ENCODE data around the gene PDE3B.
"Not testable (repeated sequence)": the region's sequence is repeated elsewhere in the genome, so short reads cannot be mapped to it uniquely, and the experiment has no call there.

The PDE3B gene

GRCh38 chr11:14642453-14642852 is 1.2 kb upstream of the PDE3B start:
- FAIRE-seq: no peak

- FAIRE-seq: no peak
Observed at GRCh38 chr11:14642873-14643696, 519 bp upstream of the PDE3B start.

GRCh38 chr11:14644226-14645014 is 816 bp downstream of the PDE3B start:
- no peak for FAIRE-seq

GRCh38 chr11:14645015-14645912 is 1.7 kb downstream of the PDE3B start:
- FAIRE-seq: no peak

GRCh38 chr11:14645985-14646900 is 2.6 kb downstream of the PDE3B start:
- no peak for FAIRE-seq

GRCh38 chr11:14650064-14650463 is 6.5 kb downstream of the PDE3B start:
- FAIRE-seq: no peak

GRCh38 chr11:14653090-14653489 is 9.5 kb downstream of the PDE3B start:
- FAIRE-seq: no peak

- no peak for FAIRE-seq
Observed at GRCh38 chr11:14655435-14655834, 11.8 kb downstream of the PDE3B start.

- FAIRE-seq: no peak
Observed at GRCh38 chr11:14656536-14657457, 13.2 kb downstream of the PDE3B start.

GRCh38 chr11:14657841-14658240 is 14.2 kb downstream of the PDE3B start:
- FAIRE-seq: no peak

GRCh38 chr11:14664926-14665325 is 21.3 kb downstream of the PDE3B start:
- not testable (repeated sequence) for FAIRE-seq

- FAIRE-seq: not testable (repeated sequence)
Observed at GRCh38 chr11:14667329-14667728, 23.7 kb downstream of the PDE3B start.

GRCh38 chr11:14668731-14669301 is 25.2 kb downstream of the PDE3B start:
- FAIRE-seq: no peak

- no peak for FAIRE-seq
Observed at GRCh38 chr11:14669499-14669898, 25.9 kb downstream of the PDE3B start.

GRCh38 chr11:14669958-14670357 is 26.4 kb downstream of the PDE3B start:
- no peak for FAIRE-seq

- no peak for FAIRE-seq
Observed at GRCh38 chr11:14672635-14673034, 29.0 kb downstream of the PDE3B start.

- no peak for FAIRE-seq
Observed at GRCh38 chr11:14673421-14673820, 29.8 kb downstream of the PDE3B start.

- FAIRE-seq: no peak
Observed at GRCh38 chr11:14673824-14674405, 30.3 kb downstream of the PDE3B start.

- FAIRE-seq: no peak
Observed at GRCh38 chr11:14676068-14676467, 32.5 kb downstream of the PDE3B start.

- FAIRE-seq: no peak
Observed at GRCh38 chr11:14677146-14677545, 33.5 kb downstream of the PDE3B start.
